HEK293 (cell line): ENCODE results near the gene UBAP2L.
"Not testable (repeated sequence)": the region's sequence is repeated elsewhere in the genome, so short reads cannot be mapped to it uniquely, and the experiment has no call there.

Experiments used
- ZNF302 ChIP-seq: fragments of 450-650 bp; formaldehyde crosslinking; IDR thresholded peaks from 2 replicates; pipeline ENCODE4 v1.5.1; 2016; ENCODE audit warnings: missing biosample characterization, missing genetic modification characterization, low read depth
- TF ChIP-seq, protein P1 (sequence below): fragments of 450-650 bp; formaldehyde crosslinking; IDR thresholded peaks from 2 replicates; pipeline ENCODE4 v1.5.1; 2017; ENCODE audit warnings: missing biosample characterization, missing genetic modification characterization

DNA sequence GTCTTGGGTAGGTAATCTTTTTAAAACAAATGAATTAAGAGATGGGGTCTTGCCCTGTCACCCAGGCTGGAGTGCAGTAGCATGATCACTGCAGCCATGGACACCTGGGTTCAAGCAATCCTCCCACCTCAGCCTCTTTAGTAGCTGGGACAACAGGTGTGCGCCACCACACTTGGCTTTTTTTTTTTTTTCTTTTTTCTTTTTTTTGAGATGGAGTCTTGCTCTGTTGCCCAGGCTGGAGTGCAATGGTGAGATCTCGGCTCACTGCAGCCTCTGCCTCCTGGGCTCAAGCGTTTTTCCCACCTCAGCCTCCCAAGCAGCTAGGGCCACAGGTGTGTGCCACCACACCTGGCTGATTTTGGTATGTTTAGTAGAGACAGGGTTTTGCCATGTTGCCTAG, 10.4 kb downstream of the UBAP2L start:
- not testable (repeated sequence) for TF ChIP-seq ZNF302
- TF ChIP-seq, protein P1, sequence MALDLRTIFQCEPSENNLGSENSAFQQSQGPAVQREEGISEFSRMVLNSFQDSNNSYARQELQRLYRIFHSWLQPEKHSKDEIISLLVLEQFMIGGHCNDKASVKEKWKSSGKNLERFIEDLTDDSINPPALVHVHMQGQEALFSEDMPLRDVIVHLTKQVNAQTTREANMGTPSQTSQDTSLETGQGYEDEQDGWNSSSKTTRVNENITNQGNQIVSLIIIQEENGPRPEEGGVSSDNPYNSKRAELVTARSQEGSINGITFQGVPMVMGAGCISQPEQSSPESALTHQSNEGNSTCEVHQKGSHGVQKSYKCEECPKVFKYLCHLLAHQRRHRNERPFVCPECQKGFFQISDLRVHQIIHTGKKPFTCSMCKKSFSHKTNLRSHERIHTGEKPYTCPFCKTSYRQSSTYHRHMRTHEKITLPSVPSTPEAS (tag by site-specific recombination) = not testable (repeated sequence)
